ENCODE results near the gene DPEP3. TPM values are rescaled to one million over a fixed set of nuclear protein-coding genes. Genes with fewer than 3 reads are reported as not detected.
A peak's percentile ranks its signal among the peaks of the same experiment; 100 is the strongest.

The DPEP3 gene
- total and polyA plus RNA-seq, 12 donors: 0.01 to 0.34 TPM; not detected in 10

GRCh38 chr16:68009157-68009735 lies 28.9 kb upstream of the DPEP3 start:
- H3K4me3 ChIP-seq: no peak overlapping the region
- no peak for ATAC-seq
- H3K27ac ChIP-seq: no peak overlapping the region
- WGBS, 2 donors: 55 to 62% methylated on average over 9 of the region's 9 CpGs
- TF ChIP-seq CTCF (IDR thresholded peaks at IDR 0.05): no peak
- H3K27me3 ChIP-seq: no peaks in the 10 kb centered on the region
- no peaks in the 10 kb centered on the region for H3K9me3 ChIP-seq
- intact Hi-C loops (cut with DNase I): no loop called here
- DNase-seq: no peak
- peaks cover 0 to 47% (median 0%) of the 10 kb centered on the region in 9 donors for H3K4me1 ChIP-seq
- H3K36me3 ChIP-seq: no peaks in the 10 kb centered on the region

GRCh38 chr16:68005786-68006286 lies 25.5 kb upstream of the DPEP3 start:
- DNase-seq (peak in 1 of 2 donors; percentile 33), ATAC-seq (peak in 7 of 8 donors; percentile 50 to 86 (median 71))
- intact Hi-C loops (cut with DNase I): no loop called here
- Histone ChIP-seq H3K4me3 (no peak overlapping the region), H3K27me3 (no peaks in the 10 kb centered on the region), H3K9me3 (no peaks in the 10 kb centered on the region), H3K4me1 (peaks cover 0 to 40% (median 0%) of the 10 kb centered on the region in 9 donors), H3K36me3 (no peaks in the 10 kb centered on the region), H3K27ac (peak overlapping the region in 6 of 10 donors; percentile 19 to 93 (median 42))
- 43 to 45% methylated on average over 6 of the region's 6 CpGs for WGBS, 2 donors
- TF ChIP-seq CTCF (IDR thresholded peaks at IDR 0.05): no peak

- no peaks in the 10 kb centered on the region for H3K9me3 ChIP-seq
- H3K36me3 ChIP-seq: no peaks in the 10 kb centered on the region
- no peak for DNase-seq
- intact Hi-C loops (cut with DNase I): no loop called here
- TF ChIP-seq CTCF (IDR thresholded peaks at IDR 0.05): no peak
- no peaks in the 10 kb centered on the region for H3K27me3 ChIP-seq
- no peak for ATAC-seq
- H3K4me3 ChIP-seq: no peak overlapping the region
- WGBS, 2 donors: 80 to 91% methylated on average over 9 of the region's 9 CpGs
- peak overlapping the region in 6 of 10 donors; percentile 19 to 93 (median 42) for H3K27ac ChIP-seq
- peaks cover 0 to 46% (median 6%) of the 10 kb centered on the region in 9 donors for H3K4me1 ChIP-seq
Observed at GRCh38 chr16:68005211-68005610, 24.9 kb upstream of the DPEP3 start.

- DNase-seq (no peak), ATAC-seq (no peak)
- intact Hi-C loops (cut with DNase I): loop anchor here in 1 of 10 donors (5.0 kb wide), 1 partner anchor 49 kb away; no protein-coding TSS in a partner anchor
- Histone ChIP-seq H3K4me3 (no peak overlapping the region), H3K27ac (no peak overlapping the region), H3K4me1 (peaks cover 0 to 62% (median 14%) of the 10 kb centered on the region in 9 donors), H3K9me3 (no peaks in the 10 kb centered on the region), H3K36me3 (no peaks in the 10 kb centered on the region), H3K27me3 (no peaks in the 10 kb centered on the region)
- TF ChIP-seq CTCF (IDR thresholded peaks at IDR 0.05): no peak
- WGBS, 2 donors: 84% methylated on average over 4 of the region's 4 CpGs
Observed at GRCh38 chr16:68003031-68003430, 22.7 kb upstream of the DPEP3 start.
